Measurements from ENCODE around the gene FAM168A. TPM values are rescaled to one million over a fixed set of nuclear protein-coding genes. Genes with fewer than 3 reads are reported as not detected.

The FAM168A gene
- total and polyA plus RNA-seq, 2 of the 8 experiments (the other 6 are each of a cell fraction or from before 2014, with no cell fraction given): 17.1 to 21.6 TPM

GRCh38 chr11:73647459-73648100, 49.7 kb upstream of the FAM168A start (continued):
- TF ChIP-seq MAX (IDR thresholded peaks at IDR 0.05): peak; percentile 67
- peak; percentile 93 for TF ChIP-seq ASH2L (IDR thresholded peaks at IDR 0.05; ENCODE audit: low read length)
- TF ChIP-seq KDM5A (IDR thresholded peaks at IDR 0.05; ENCODE audit: low read length): no peak
- no peak for TF ChIP-seq E2F6 (IDR thresholded peaks at IDR 0.05)
- no peak for TF ChIP-seq TBP (IDR thresholded peaks at IDR 0.05; ENCODE audit: low read depth, low read length)
- TF ChIP-seq PHF8 (conservative IDR thresholded peaks at IDR 0.05; ENCODE audit: low read depth, low read length): no peak

Measured in H1 (cell line).